AG09309 (cell line): ENCODE results near the gene RBM8A.

Source experiments
- DNase-seq: peaks from one replicate; pipeline ENCODE4 v3.0.0-alpha.2; 2010; ENCODE audit warnings: low read depth
- H3K4me3 ChIP-seq: 2 replicates; pipeline ENCODE4 v1.5.1; 2011; ENCODE audit warnings: mild to moderate bottlenecking, low read depth, low read length, moderate library complexity; ENCODE audit not compliant: control insufficient read depth
- CTCF ChIP-seq: IDR thresholded peaks from 2 replicates; pipeline ENCODE4 v1.5.1; 2011; ENCODE audit warnings: mild to moderate bottlenecking, low read depth, low read length, inconsistent platforms; ENCODE audit not compliant: insufficient read depth, control insufficient read depth; ENCODE audit errors: missing control alignments

RBM8A gene

DNA sequence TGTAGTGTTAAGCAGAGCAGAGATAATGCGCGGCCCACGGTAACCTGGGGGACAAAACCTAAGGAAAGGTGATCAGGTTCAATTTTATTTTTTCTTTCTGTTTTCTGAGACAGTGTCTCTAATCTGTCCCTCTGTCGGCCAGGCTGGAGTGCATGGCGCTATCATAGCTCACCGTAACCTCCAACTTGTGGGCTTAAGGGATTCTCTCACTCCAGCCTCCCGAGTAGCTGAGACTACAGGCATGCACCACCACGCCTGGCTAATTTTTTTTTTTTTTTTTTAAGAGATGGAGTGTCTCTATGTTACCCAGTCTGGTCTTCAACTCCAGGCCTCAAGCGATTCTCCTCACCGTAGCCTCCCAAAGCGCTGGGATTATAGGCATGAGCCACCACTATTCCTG, 40.9 kb downstream of the RBM8A start:
- no peak for TF ChIP-seq CTCF
- H3K4me3 ChIP-seq = peak overlapping the region; percentile 64
- no peak for DNase-seq

DNA sequence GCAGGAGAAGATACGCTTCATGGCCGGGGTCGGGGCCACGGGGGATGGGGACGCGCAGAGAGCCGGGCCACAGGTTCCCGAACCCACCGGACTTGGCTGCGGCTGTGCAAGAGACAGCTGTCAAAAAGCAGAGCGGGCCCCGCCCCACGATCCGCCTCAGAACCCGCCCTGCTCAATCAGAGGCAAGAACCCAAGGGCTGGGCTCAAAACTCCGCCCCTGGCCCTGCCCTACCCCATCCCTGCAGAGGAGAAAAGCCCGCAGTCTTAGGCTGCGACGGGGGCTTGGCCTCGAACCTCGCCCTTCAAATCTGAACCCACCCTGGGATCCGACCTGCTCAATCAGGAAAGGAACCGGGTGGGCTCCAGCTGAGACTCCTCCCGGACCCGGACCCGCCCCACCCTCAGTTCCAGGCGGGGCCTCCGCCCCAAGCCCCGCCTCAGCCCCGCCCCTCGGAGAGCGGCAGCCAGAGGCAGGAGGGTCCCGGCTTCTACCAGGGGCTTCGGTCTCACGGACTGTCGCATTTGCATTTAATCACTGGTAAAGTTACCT, 41.5 kb downstream of the RBM8A start, which contains the start of gene ANKRD35:
Gene ANKRD35, minus strand, starts transcription at position 129 of the 550 bp plus-strand sequence. Its CDS starts 108 bp downstream, at position 21.
- TF ChIP-seq CTCF = no peak
- no peak for DNase-seq
- H3K4me3 ChIP-seq = peak within 1 kb of the TSS; percentile 64

- DNase-seq = no peak
- TF ChIP-seq CTCF = no peak
- no peak overlapping the region for H3K4me3 ChIP-seq
Observed at GRCh38 chr1:145884675-145885074, 42.6 kb downstream of the RBM8A start.

GRCh38 chr1:145879775-145880174, 47.5 kb downstream of the RBM8A start:
- TF ChIP-seq CTCF = no peak
- no peak for DNase-seq
- H3K4me3 ChIP-seq = no peak overlapping the region

DNA sequence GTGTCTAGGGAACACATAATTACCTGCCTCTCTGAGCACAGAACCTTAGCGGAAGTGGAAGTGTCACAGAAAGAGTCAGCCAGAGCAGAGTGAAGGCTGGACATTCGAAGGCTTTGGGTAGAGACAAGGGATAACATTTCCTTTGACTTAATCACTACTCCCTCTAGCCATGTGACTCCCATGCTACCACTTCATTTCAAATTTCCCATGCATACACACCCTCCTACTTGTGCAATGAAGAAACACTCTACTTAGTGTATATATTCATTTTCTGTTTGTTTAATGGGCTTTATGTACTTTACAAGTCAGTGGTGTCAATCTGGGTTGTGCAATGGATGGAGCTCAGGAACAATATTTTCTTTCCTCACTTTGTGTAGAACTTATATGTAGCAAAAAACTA, 48.6 kb downstream of the RBM8A start:
- TF ChIP-seq CTCF = no peak
- no peak overlapping the region for H3K4me3 ChIP-seq

GRCh38 chr1:145877923-145878486, 49.3 kb downstream of the RBM8A start:
- no peak for TF ChIP-seq CTCF
- no peak overlapping the region for H3K4me3 ChIP-seq
- no peak for DNase-seq

More for the DNA sequence above, 48.6 kb downstream of the RBM8A start:
- no peak for DNase-seq
